GM10266 (cell line): Measurements from ENCODE around the gene RASL10B.

ENCODE experiments used
- DNase-seq: peaks from one replicate; pipeline ENCODE4 v3.0.0; 2012; ENCODE audit errors: extremely low spot score
- TF ChIP-seq, protein P1 (sequence below): IDR thresholded peaks from 2 replicates; pipeline ENCODE4 v1.5.1; 2012; ENCODE audit warnings: mild to moderate bottlenecking, low read depth; ENCODE audit not compliant: control insufficient read depth, insufficient read depth; ENCODE audit errors: missing control alignments

The RASL10B gene

DNA sequence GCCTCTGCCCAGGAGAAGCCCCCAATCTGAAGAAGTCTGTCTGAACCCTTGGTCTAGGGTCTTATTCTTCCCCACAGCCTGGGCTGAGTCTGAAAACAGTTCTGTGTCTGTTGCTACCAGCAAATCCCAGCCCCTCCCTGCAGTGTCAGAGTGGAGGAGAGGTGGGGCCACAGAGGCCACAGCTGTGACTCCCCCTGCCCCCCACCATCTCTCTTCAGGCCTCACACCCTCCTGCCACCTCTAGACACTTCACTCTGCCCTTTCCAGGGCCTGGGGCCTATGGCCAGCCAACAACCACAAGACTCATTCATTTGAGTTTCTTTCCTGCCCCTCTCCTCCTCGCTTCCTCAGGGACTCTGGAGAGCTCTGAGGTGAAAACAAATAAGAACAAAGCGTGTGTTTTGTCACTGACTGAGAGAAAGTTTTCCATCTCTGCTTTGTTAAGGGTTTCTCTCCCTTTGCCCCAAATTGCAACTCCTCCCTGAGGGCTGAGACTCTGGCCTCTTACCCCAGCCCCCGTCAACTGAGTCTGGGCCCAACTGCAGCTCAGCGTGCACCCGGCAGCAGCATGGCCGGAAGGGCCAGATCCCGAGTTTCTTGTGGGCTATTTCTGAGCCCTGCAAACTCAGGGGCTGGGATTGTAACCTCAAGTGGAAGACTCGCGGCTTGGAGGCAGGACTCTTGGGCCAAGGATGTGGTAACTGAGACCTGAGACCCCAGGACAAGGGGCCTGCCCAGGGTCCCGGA lies 42.4 kb downstream of the RASL10B start:
- TF ChIP-seq, protein P1, sequence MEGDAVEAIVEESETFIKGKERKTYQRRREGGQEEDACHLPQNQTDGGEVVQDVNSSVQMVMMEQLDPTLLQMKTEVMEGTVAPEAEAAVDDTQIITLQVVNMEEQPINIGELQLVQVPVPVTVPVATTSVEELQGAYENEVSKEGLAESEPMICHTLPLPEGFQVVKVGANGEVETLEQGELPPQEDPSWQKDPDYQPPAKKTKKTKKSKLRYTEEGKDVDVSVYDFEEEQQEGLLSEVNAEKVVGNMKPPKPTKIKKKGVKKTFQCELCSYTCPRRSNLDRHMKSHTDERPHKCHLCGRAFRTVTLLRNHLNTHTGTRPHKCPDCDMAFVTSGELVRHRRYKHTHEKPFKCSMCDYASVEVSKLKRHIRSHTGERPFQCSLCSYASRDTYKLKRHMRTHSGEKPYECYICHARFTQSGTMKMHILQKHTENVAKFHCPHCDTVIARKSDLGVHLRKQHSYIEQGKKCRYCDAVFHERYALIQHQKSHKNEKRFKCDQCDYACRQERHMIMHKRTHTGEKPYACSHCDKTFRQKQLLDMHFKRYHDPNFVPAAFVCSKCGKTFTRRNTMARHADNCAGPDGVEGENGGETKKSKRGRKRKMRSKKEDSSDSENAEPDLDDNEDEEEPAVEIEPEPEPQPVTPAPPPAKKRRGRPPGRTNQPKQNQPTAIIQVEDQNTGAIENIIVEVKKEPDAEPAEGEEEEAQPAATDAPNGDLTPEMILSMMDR = no peak
- DNase-seq = no peak

DNA sequence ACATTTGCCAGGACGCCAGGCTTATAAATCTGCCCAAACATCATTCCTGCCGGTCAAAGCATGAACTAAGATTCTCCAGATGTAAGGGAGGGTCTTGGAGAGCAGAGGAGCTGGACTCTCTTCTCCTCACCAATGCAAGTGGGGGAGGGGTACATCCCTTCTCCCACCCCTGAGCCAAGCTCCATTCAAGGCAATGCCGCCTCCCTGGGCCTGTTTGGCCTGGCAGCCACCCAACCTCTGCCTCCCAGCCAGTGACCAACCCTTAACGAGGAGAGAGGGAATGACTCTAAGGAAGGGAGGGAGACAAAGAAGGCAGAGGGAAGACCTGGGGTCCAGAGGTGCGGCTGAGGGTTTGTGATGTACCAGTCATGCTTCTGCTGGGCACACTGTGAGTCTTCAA lies 43.1 kb downstream of the RASL10B start:
- no peak for DNase-seq
- TF ChIP-seq, protein P1 = no peak

DNA sequence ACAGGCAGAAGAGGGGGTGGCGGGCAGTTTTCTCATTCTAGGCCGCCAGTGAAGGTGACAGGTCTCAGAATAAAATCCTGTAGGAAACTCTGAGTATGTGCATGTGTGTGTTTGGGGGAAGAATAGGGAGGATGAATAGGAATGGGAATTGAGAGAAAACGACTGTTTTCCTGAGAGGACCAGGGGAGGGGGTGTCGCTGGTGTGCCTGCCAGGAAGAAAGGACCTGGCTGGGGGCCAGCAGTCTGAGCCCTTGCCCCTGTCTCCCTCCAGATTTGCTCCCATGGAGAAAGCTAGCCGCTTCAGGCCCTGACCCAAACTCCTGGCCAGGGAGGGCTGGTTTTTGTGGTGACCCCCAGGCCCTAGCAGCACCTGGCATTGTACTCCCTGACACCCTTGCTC lies 43.6 kb downstream of the RASL10B start:
- no peak for DNase-seq
- TF ChIP-seq, protein P1 = no peak

DNA sequence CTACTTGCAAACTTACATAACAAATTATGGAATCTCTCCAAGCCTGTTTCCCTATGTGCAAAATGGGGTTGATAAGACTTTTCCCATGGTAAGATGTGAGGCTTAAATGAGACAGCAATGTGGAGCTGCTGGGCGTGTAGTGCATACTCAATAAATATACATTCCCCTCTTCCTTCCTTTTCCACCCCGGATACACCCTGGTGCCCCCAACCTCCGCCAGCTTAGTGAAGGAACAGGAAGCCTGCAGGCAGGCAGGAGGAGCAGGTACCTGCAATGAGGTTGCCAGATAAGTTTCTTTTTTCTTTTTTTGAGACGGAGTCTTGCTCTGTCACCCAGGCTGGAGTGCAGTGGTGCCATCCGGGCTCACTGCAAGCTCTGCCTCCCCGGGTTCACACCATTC lies 44.1 kb downstream of the RASL10B start:
- no peak for DNase-seq
- TF ChIP-seq, protein P1 = no peak

DNA sequence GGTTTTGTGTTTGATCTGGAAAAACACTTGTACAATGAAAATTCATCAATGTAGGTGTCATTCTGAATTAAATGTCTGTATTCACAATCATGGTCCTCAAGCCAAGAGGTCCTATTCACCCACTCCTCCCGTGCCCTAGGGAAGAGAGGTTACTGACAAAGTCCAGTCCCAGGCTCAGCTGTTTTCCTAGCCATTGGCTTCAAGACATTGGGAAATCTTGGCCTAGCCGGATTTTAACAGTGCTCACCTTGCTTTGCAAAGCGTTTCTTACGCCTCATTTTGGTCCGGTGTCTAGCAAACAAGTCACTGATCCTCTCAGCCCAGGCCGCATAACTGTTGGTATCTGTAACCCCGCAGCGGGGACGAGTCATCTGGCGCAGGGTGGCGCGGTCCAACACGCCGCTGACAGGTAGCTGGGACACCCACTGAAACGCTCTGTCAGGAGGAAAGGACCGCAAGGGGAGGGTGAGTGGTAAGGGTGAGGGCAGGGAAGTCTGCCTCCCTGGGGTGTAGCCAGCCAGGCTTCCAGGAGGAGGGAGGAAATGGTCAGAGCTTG lies 47.3 kb downstream of the RASL10B start:
- TF ChIP-seq, protein P1 = no peak

DNA sequence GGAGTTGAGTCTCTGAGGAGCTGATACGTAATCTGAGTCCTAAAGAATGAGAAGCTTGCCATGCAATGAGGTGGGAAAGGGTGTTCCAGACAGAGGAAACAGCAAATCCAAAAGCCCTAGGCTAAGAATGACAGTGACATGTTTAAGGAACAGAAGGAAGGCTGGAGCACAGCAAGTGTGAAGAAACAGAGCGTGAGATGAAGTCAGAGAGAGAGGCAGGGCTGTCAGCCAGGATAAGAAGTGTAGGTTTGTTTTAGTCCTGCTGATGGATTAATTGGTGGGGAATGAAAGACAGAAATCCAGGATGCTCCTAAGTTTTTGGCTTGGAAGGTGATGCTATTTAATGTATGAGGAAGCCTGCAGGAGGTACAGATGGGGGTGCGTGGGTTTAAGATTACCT lies 49.5 kb downstream of the RASL10B start:
- DNase-seq = no peak
- TF ChIP-seq, protein P1 = no peak

More for the DNA sequence above, 47.3 kb downstream of the RASL10B start:
- DNase-seq = no peak

DNA sequence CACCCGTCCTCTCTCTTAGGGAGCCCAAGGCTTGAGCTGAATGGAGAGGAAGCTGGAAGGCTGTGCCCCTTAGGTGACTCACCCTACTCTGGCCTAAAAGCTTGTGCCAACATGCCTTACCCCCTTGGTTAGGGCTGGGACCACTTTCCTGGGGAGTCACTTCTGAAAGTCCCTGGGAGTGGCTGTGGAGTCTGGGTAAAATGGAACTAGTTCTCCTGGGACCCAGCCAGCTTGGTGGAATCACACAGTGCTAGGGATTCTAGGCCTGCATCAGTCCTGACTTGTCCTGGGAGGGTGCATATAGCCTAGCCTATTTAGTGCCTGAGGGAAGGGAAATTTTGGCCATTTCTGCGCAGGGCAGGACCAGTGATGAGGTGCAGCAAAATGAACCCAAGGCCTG lies 53.5 kb downstream of the RASL10B start:
- DNase-seq = no peak
- TF ChIP-seq, protein P1 = no peak
